Measurements from ENCODE around the gene SMC3.

SMC3 gene

DNA sequence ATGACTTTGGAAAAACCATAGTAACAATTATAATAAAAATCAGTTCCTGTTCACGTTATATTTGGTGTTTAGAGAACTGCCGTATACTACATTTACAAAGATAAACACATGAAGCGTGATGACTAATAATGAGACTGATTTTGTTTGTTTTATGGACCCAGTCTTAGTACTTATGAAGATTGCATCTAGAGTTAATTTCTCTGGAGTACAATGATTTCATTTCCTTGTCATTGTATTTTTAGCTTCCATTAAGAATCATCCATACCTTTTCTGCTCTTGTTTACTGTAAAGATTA is 79.6 kb downstream of the SMC3 start:
- DNase-seq = no peak

- no peak for DNase-seq
These were observed 81.3 kb downstream of the SMC3 start for GRCh38 chr10:110648692-110649346.

- DNase-seq = no peak
These were observed 82.1 kb downstream of the SMC3 start for GRCh38 chr10:110649347-110650264.

- DNase-seq = no peak
These were observed 82.8 kb downstream of the SMC3 start for GRCh38 chr10:110650265-110650668.

DNA sequence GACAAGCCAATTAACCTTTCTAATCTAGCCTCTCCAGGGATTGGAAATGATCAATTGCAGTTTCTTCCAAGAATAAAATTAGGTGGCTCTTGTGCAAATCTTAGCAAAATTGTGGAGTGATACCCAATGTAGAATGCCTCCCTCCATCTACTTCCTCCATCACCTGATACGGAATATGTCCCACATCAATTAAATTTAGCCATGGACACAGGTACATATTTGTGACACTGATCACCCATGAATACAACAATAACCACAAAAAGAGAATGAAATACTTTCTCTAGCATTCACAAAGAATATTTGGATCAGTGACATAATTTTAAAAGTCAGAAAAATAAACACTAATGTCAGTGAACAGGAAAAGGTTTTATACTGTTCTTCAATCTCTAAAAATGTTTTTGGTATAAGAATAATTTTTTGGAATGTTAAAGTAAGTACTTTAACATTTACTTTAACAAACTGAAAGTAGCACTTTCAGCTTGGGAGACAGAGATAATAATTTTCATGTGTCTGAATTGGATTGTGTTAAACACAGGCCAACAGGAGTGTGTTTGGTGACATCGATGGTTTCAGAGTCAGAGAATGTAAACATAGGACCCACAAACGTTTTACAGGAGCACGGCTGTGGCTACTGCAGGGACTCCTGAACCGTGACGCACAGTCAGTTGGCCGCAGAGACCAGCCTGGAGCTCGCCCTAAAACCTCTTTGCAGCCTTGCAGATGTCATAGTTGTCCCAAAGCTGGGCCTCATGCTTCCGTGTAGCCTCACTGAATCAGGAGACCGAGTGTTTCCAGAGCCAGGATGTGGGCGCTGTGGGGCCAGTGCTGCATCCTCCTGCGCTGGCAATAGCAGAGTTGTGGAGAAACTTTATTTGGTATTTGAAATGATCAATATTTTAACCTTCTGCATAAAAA is 83.8 kb downstream of the SMC3 start:
- no peak for DNase-seq

- no peak for DNase-seq
These were observed 85.1 kb downstream of the SMC3 start for GRCh38 chr10:110652475-110653118.

Data from C1 segment of cervical spinal cord (tissue), 14 donors.